NCI-H187 (cell line): ENCODE data around the gene PARM1.

Experiments used
- DNase-seq, 2 experiments: peaks; one replicate each; lab custom pipeline; 2025; lab: John Stamatoyannopoulos, UW

PARM1 gene

DNA sequence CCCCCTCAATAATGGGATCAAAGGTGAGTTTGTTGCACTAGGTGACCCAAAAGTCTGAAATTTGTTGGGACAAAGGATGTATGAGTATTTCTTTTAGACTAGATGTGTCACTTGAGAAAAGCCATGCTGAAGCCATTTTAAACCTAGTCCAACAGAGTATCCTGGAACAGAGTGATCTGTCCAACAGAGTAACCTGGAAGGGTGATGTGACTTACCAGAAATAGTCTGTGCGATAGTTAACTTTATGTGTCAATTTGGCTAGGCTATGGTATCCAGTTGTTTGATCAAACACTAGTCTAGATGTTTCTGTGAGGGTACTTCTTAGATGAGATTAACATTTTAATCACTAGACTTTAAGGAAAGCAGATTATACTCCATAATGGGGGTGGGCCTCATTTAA lies 154.5 kb downstream of the PARM1 start:
- no peak for DNase-seq

DNA sequence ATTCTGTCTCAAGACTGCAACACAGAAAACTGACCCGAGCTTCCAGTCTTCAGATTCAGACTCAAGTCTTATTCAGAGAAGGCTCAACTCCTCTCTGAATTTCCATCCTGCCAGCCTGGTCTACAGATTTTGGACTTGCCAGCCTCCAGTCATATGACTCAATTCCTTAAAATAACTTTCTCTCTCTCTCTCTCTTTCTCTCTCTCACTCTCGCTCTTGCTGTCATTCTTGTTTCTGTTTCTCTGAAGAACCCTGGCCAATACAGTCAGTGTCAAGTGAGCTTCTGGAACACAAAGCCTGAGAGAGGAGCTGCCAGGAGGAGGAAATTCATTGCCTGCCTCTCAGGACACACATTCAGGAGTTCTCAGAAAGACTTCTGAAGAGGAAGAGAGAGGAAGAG lies 154.9 kb downstream of the PARM1 start:
- no peak for DNase-seq

DNA sequence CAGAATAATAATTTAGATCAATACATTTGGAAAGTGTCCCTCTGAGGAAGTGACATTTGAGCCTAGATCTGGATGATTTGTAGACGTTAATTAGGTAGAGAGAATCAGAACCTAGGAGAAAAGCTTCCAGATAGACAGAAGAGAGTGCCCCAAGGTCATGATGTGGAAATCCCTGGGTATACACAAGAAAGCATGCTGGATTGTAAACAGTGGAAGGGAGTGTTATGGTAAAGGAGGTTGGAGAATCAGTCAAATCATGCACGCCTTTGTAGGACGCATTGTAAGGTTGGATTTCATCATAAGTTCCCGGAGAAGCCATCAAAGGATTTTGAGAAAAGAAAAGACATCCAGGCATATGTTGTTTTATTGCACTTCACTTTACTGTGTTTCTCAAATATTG lies 156.3 kb downstream of the PARM1 start:
- no peak for DNase-seq

DNA sequence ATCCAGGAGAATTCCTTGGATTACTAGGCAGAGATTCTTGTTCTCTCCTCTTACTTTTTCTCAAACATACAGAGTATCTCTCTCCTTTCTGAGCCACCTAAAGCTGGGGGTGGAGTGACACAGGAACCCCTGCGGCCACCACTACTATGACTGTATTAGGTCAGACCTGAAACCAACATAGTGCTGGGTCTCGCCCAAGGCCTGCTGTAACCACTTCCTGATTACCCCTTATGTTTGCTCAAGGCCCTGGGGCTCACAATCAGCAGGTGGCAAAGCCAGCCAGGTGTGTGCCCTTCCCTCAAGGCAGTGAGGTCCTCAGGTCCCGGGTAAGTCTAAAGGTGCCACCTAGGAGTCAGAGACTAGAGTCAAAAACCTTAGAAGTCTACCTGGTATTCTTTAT lies 166.4 kb downstream of the PARM1 start:
- DNase-seq = no peak
